Astrocyte (in vitro differentiated cells and primary cell): Measurements from ENCODE around the gene PUS10. TPM values are rescaled to one million over a fixed set of nuclear protein-coding genes. Genes with fewer than 3 reads are reported as not detected.

Source experiments
- DNase-seq: peaks from one replicate; pipeline ENCODE4 v3.0.0-alpha.2; 2010; ENCODE audit warnings: low read depth
- FAIRE-seq: peaks from 2 replicates; lab custom pipeline; 2011; peaks lifted over from hg19 to GRCh38; lab: Jason Lieb, UNC
- H2AFZ ChIP-seq: 2 replicates; pipeline ENCODE4 v1.6.0; 2012; ENCODE audit warnings: low read depth, low read length, inconsistent platforms
- H3K27ac ChIP-seq: 2 replicates; pipeline ENCODE4 v1.5.1; 2011; ENCODE audit warnings: low read depth, low read length, inconsistent platforms
- H3K27me3 ChIP-seq: 2 replicates; pipeline ENCODE4 v1.6.0; 2011; ENCODE audit warnings: low read length, inconsistent platforms; ENCODE audit not compliant: insufficient read depth
- H3K36me3 ChIP-seq: 2 replicates; pipeline ENCODE4 v1.5.1; 2011; ENCODE audit warnings: low read length, inconsistent platforms; ENCODE audit not compliant: insufficient read depth
- H3K4me1 ChIP-seq: 2 replicates; pipeline ENCODE4 v1.5.1; 2011; ENCODE audit warnings: low read length, inconsistent platforms; ENCODE audit not compliant: insufficient read depth
- H3K4me2 ChIP-seq: 2 replicates; pipeline ENCODE4 v1.6.0; 2012; ENCODE audit warnings: low read length, inconsistent platforms
- H3K4me3 ChIP-seq: 2 replicates; pipeline ENCODE4 v1.5.1; 2011; ENCODE audit warnings: low read depth, mild to moderate bottlenecking, low read length, inconsistent platforms; ENCODE audit not compliant: insufficient read depth
- H3K79me2 ChIP-seq: 2 replicates; pipeline ENCODE4 v1.6.0; 2012; ENCODE audit warnings: mild to moderate bottlenecking, low read length, inconsistent platforms; ENCODE audit not compliant: insufficient read depth
- H3K9ac ChIP-seq: 2 replicates; pipeline ENCODE4 v1.6.0; 2012; ENCODE audit warnings: mild to moderate bottlenecking, low read length, inconsistent platforms
- H3K9me3 ChIP-seq: 2 replicates; pipeline ENCODE4 v1.5.1; 2012; ENCODE audit warnings: low read depth, mild to moderate bottlenecking, low read length, inconsistent platforms; ENCODE audit not compliant: insufficient read depth
- H4K20me1 ChIP-seq: 2 replicates; pipeline ENCODE4 v1.6.0; 2012; ENCODE audit warnings: low read length, inconsistent platforms; ENCODE audit not compliant: insufficient read depth
- H3K27ac Mint-ChIP-seq: one replicate; pipeline ENCODE4 v1.8.0; 2021; ENCODE audit warnings: mild to moderate bottlenecking, mixed read lengths; ENCODE audit not compliant: unreplicated experiment
- H3K27me3 Mint-ChIP-seq: one replicate; pipeline ENCODE4 v1.8.0; 2021; ENCODE audit warnings: low read depth, mixed read lengths; ENCODE audit not compliant: unreplicated experiment
- H3K36me3 Mint-ChIP-seq: one replicate; pipeline ENCODE4 v1.8.0; 2021; ENCODE audit warnings: low read depth, mixed read lengths; ENCODE audit not compliant: unreplicated experiment
- H3K4me1 Mint-ChIP-seq: one replicate; pipeline ENCODE4 v1.8.0; 2021; ENCODE audit warnings: low read depth, mixed read lengths; ENCODE audit not compliant: unreplicated experiment
- H3K4me3 Mint-ChIP-seq: one replicate; pipeline ENCODE4 v1.8.0; 2021; ENCODE audit warnings: mild to moderate bottlenecking, moderate library complexity, mixed read lengths; ENCODE audit not compliant: unreplicated experiment
- H3K9me3 Mint-ChIP-seq: one replicate; pipeline ENCODE4 v1.8.0; 2021; ENCODE audit warnings: mild to moderate bottlenecking, mixed read lengths; ENCODE audit not compliant: unreplicated experiment
- CTCF ChIP-seq: IDR thresholded peaks from 2 replicates; pipeline ENCODE4 v1.5.1; 2011; ENCODE audit warnings: low read depth, mild to moderate bottlenecking, inconsistent platforms, low read length, moderate library complexity; ENCODE audit not compliant: insufficient read depth
- EZH2 ChIP-seq: IDR thresholded peaks from 2 replicates; pipeline ENCODE4 v1.6.1; 2012; ENCODE audit warnings: mild to moderate bottlenecking, low read length, inconsistent platforms; ENCODE audit not compliant: insufficient read depth
- total RNA-seq: library from RNA; stranded (reverse); gene quantifications from 2 replicates; pipeline ENCODE4 v1.2.1, GENCODE V29; 2021

Gene PUS10
- total RNA-seq, 1 donor from 2014 or later, result 7.7 TPM

DNA sequence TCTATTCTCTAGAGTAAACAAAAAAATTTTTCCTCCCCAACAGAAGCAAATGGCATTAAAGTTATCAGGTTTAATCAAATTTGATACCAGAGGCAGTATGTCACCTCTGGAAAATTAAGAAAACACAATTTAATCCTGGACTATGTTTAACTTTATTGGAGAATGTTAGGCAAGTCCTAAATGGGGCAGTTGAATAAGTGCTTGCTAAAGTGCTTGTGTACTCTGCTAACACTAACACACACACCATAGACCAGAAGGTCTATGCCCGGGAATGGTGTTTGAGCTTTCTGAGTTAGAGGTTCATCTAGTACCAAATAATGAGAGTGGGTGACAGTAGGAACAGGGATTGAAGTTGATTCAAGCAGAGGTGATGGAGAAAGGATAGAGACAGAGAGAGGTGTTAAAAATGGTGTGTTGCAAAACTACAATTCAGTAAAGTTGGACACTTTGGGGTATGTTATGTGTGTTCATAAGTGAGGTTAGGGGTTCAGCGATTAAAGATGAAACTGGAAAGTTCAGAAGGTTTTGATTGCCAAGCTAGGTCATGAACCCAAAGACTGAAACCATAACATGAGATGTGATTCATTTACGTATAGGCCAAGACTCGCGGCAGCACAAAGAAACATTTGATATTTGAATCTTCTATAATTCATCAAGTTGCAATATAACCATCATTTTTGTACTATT, 41.0 kb downstream of the PUS10 start:
- no peak overlapping the region for H3K9ac ChIP-seq
- no peak overlapping the region for H2AFZ ChIP-seq
- H3K27me3 Mint-ChIP-seq, result no peaks in the 10 kb centered on the region
- no peaks in the 10 kb centered on the region for H4K20me1 ChIP-seq
- H3K4me3 Mint-ChIP-seq, result no peak overlapping the region
- no peak overlapping the region for H3K4me3 ChIP-seq
- TF ChIP-seq CTCF, result no peak
- no peak for TF ChIP-seq EZH2
- peaks cover 4% of the 10 kb centered on the region for H3K4me1 Mint-ChIP-seq
- H3K36me3 Mint-ChIP-seq, result peaks cover 4% of the 10 kb centered on the region
- no peaks in the 10 kb centered on the region for H3K9me3 Mint-ChIP-seq
- no peaks in the 10 kb centered on the region for H3K36me3 ChIP-seq
- DNase-seq, result no peak
- H3K27me3 ChIP-seq, result no peaks in the 10 kb centered on the region
- H3K9me3 ChIP-seq, result no peaks in the 10 kb centered on the region
- no peak for FAIRE-seq
- H3K4me2 ChIP-seq, result no peak overlapping the region
- H3K79me2 ChIP-seq, result no peaks in the 10 kb centered on the region
- no peak overlapping the region for H3K27ac Mint-ChIP-seq
- H3K4me1 ChIP-seq, result no peaks in the 10 kb centered on the region
- H3K27ac ChIP-seq, result no peak overlapping the region

DNA sequence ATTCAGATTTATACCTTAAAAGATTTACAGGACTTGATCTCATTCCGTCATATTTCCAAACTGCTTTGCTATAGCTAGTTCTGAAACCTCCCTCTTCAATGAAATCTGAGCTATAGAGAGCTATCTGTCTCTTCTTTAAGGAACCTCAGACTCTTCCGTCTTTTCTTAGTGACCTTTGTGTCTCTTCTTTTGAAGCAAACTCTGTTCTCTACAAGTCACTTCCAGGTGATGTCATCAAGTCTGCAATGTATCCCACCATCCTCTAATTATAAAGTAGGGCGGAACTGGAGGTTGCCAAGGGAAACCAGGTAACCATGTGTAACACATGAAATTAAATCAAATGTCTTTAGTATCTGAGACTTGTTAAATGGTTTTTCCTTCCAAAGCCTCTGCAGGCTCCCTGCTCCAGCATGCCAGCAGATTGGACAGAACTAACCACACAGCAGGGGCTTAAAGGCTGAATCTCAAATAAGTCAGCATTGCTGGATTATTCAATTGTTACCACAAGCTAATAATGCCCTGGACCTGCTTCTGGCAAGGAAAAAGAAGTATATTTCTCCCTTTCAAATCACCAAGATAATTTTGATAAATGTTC, 41.7 kb downstream of the PUS10 start:
- no peaks in the 10 kb centered on the region for H3K27me3 ChIP-seq
- H3K4me3 ChIP-seq, result no peak overlapping the region
- no peak overlapping the region for H3K4me2 ChIP-seq
- no peaks in the 10 kb centered on the region for H4K20me1 ChIP-seq
- no peaks in the 10 kb centered on the region for H3K9me3 ChIP-seq
- H3K9me3 Mint-ChIP-seq, result no peaks in the 10 kb centered on the region
- no peaks in the 10 kb centered on the region for H3K4me1 ChIP-seq
- TF ChIP-seq EZH2 (no peak), CTCF (no peak)
- H3K4me1 Mint-ChIP-seq, result peaks cover 4% of the 10 kb centered on the region
- H3K27ac ChIP-seq, result no peak overlapping the region
- H3K27ac Mint-ChIP-seq, result no peak overlapping the region
- no peak overlapping the region for H3K9ac ChIP-seq
- no peak for DNase-seq
- H3K79me2 ChIP-seq, result no peaks in the 10 kb centered on the region
- H3K27me3 Mint-ChIP-seq, result no peaks in the 10 kb centered on the region
- no peak for FAIRE-seq
- H3K36me3 Mint-ChIP-seq, result peaks cover 4% of the 10 kb centered on the region
- no peaks in the 10 kb centered on the region for H3K36me3 ChIP-seq
- no peak overlapping the region for H2AFZ ChIP-seq
- H3K4me3 Mint-ChIP-seq, result no peak overlapping the region

GRCh38 chr2:60974652-60975051, 43.4 kb downstream of the PUS10 start:
- H3K4me1 Mint-ChIP-seq, result peaks cover 4% of the 10 kb centered on the region
- TF ChIP-seq EZH2, result no peak
- no peak for TF ChIP-seq CTCF
- no peak overlapping the region for H3K4me3 Mint-ChIP-seq
- no peaks in the 10 kb centered on the region for H3K9me3 Mint-ChIP-seq
- H3K36me3 Mint-ChIP-seq, result peaks cover 2% of the 10 kb centered on the region
- no peak overlapping the region for H3K4me2 ChIP-seq
- H3K27ac Mint-ChIP-seq, result no peak overlapping the region
- FAIRE-seq, result no peak
- H3K36me3 ChIP-seq, result no peaks in the 10 kb centered on the region
- H3K27ac ChIP-seq, result no peak overlapping the region
- no peak overlapping the region for H2AFZ ChIP-seq
- no peak overlapping the region for H3K4me3 ChIP-seq
- H3K9me3 ChIP-seq, result no peaks in the 10 kb centered on the region
- H4K20me1 ChIP-seq, result no peaks in the 10 kb centered on the region
- no peak overlapping the region for H3K9ac ChIP-seq
- DNase-seq, result no peak
- no peaks in the 10 kb centered on the region for H3K4me1 ChIP-seq
- no peaks in the 10 kb centered on the region for H3K79me2 ChIP-seq
- H3K27me3 ChIP-seq, result no peaks in the 10 kb centered on the region
- H3K27me3 Mint-ChIP-seq, result no peaks in the 10 kb centered on the region
